Upper lobe of left lung (tissue), 6 donors: ENCODE data around the gene TMED8. TPM values are rescaled to one million over a fixed set of nuclear protein-coding genes. Genes with fewer than 3 reads are reported as not detected.

Experiments
- ATAC-seq, 2 donors: fragments of 200-7000 bp; cut with Tn5 transposase; one replicate each; pipeline ENCODE4 v1.9.1; 2022; ENCODE audit warnings: mild to moderate bottlenecking in 2 of 2, moderate library complexity in 2 of 2; ENCODE audit not compliant: low FRiP score in 2 of 2
- DNase-seq, 2 donors: peaks; one replicate each; pipeline ENCODE4 v3.0.0-alpha.2; 2019 to 2020
- H3K27ac ChIP-seq, 4 donors: fragments of 200-600 bp; sonication (generic); one replicate each; pipeline ENCODE4 v1.5.1; 2016 to 2019
- H3K27me3 ChIP-seq, 4 donors: fragments of 200-600 bp; sonication (generic); one replicate each; pipeline ENCODE4 v1.5.1; 2017 to 2019
- H3K36me3 ChIP-seq, 4 donors: fragments of 200-600 bp; sonication (generic); one replicate each; pipeline ENCODE4 v1.5.1; 2016 to 2019
- H3K4me1 ChIP-seq, 4 donors: fragments of 200-600 bp; sonication (generic); one replicate each; pipeline ENCODE4 v1.5.1; 2018 to 2019
- H3K4me3 ChIP-seq, 4 donors: fragments of 200-600 bp; sonication (generic); one replicate each; pipeline ENCODE4 v1.5.1; 2017 to 2019; ENCODE audit warnings: mild to moderate bottlenecking in 2 of 4, moderate library complexity in 1 of 4
- H3K9me3 ChIP-seq, 4 donors: fragments of 200-600 bp; sonication (generic); one replicate each; pipeline ENCODE4 v1.5.1; 2018 to 2019
- EP300 ChIP-seq, 4 donors: sonication (generic); formaldehyde crosslinking; IDR thresholded peaks; one replicate each; pipeline ENCODE4 v1.5.1; 2017; ENCODE audit warnings: antibody characterized with exemption in 4 of 4, control low read depth in 2 of 4
- POLR2A ChIP-seq, 4 donors: fragments of 450-650 bp; IDR thresholded peaks; one replicate each; pipeline ENCODE4 v1.5.1; 2016 to 2017; ENCODE audit warnings: antibody characterized with exemption in 4 of 4, mild to moderate bottlenecking in 2 of 4
- POLR2AphosphoS5 ChIP-seq, 2 donors: sonication (generic); formaldehyde crosslinking; IDR thresholded peaks; one replicate each; pipeline ENCODE4 v1.5.1; 2017; ENCODE audit warnings: antibody characterized with exemption in 2 of 2
- WGBS, 2 donors: methylation state at CpG; one replicate each; pipeline ENCODE4 v1.1.5; 2017 to 2018; 5-methylcytosine and 5-hydroxymethylcytosine counted together
- total RNA-seq, 6 donors: library from RNA; depleted of rRNA in 4 of 6; stranded (reverse); fragments of >200 nt in 4 of 6; gene quantifications; one replicate each; pipeline versions ENCODE4 v1.1.0 to v1.2.1, GENCODE V29; 2016 to 2021
- TF ChIP-seq, protein P1 (sequence below), 6 experiments: fragments of 450-650 bp in 4 of 6; fragments of 200-600 bp in 2 of 6; sonication (generic) in 2 of 6; IDR thresholded peaks; one replicate each; pipeline ENCODE4 v1.5.1; 2016 to 2019; ENCODE audit warnings: antibody characterized with exemption in 6 of 6
- donor health status: DM: no; HTN: no; CAD: no; lungs with moderate emphysema.
- donor health status: DM: no; HTN: yes; CAD: no; lungs with severe emphysema.

The TMED8 gene
- total RNA-seq, 6 donors from 2014 or later: 7.8 to 20.6 (median 11.2) TPM

DNA sequence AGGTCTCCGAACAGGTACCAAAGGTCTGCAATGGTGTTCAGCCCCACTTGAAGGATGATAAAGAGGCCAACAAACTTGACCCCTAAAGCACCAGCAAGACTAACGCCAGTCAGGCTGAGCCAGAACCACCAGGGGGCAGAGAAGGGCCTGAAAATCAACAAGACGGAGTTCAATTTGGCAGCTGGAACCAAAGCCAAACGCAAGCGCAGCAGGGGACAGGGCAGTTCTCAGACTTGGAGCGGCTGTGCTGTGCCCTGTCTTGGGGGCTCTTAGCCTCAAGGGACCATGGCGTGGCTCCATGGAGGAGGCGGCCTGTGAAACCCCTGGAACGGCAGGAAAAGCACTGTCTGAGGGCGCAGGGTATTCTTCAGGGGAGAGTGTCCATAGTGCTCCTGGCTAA, 75.8 kb downstream of the TMED8 start:
- Histone ChIP-seq H3K27me3 (no peaks in the 10 kb centered on the region), H3K4me3 (no peak overlapping the region), H3K36me3 (peaks cover 0 to 66% (median 18%) of the 10 kb centered on the region in 4 donors), H3K9me3 (no peaks in the 10 kb centered on the region), H3K4me1 (peaks cover 5 to 15% (median 8%) of the 10 kb centered on the region in 4 donors), H3K27ac (no peak overlapping the region)
- peak in 1 of 2 donors; percentile 71 for ATAC-seq
- 58 to 59% methylated on average over 8 to 10 of the region's 10 CpGs for WGBS, 2 donors
- peak in 1 of 2 donors; percentile 49 for DNase-seq
- no peak for TF ChIP-seq EP300 (IDR thresholded peaks at IDR 0.05)
- TF ChIP-seq, protein P1, sequence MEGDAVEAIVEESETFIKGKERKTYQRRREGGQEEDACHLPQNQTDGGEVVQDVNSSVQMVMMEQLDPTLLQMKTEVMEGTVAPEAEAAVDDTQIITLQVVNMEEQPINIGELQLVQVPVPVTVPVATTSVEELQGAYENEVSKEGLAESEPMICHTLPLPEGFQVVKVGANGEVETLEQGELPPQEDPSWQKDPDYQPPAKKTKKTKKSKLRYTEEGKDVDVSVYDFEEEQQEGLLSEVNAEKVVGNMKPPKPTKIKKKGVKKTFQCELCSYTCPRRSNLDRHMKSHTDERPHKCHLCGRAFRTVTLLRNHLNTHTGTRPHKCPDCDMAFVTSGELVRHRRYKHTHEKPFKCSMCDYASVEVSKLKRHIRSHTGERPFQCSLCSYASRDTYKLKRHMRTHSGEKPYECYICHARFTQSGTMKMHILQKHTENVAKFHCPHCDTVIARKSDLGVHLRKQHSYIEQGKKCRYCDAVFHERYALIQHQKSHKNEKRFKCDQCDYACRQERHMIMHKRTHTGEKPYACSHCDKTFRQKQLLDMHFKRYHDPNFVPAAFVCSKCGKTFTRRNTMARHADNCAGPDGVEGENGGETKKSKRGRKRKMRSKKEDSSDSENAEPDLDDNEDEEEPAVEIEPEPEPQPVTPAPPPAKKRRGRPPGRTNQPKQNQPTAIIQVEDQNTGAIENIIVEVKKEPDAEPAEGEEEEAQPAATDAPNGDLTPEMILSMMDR (IDR thresholded peaks at IDR 0.05): peak; percentile 41 to 71 (median 58)
- no peak for TF ChIP-seq POLR2AphosphoS5 (IDR thresholded peaks at IDR 0.05)
- no peak for TF ChIP-seq POLR2A (IDR thresholded peaks at IDR 0.05)

DNA sequence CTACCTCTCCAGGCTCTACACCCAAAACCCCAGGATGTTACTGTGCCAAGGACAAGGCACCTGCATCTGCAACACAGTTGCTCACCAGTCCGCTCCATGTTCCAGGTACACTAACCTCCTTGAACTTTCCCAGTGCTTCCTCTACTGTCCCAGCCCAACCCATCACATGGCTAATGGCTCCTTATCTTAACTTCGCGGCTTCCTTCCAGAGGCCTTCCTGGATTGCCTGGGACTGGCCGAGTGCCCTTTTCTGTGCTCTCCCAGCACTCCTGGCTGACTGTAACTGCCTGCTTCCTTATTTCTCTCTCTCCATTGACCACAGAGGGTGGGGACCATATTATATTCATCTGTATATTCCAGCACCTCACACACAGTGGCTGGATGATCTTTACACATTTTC, 77.1 kb downstream of the TMED8 start:
- no peaks in the 10 kb centered on the region for H3K9me3 ChIP-seq
- peaks cover 0 to 65% (median 16%) of the 10 kb centered on the region in 4 donors for H3K36me3 ChIP-seq
- TF ChIP-seq EP300 (IDR thresholded peaks at IDR 0.05): no peak
- TF ChIP-seq, protein P1 (IDR thresholded peaks at IDR 0.05): no peak
- TF ChIP-seq POLR2AphosphoS5 (IDR thresholded peaks at IDR 0.05): no peak
- DNase-seq (no peak), ATAC-seq (no peak)
- H3K4me3 ChIP-seq: no peak overlapping the region
- H3K27me3 ChIP-seq: no peaks in the 10 kb centered on the region
- H3K4me1 ChIP-seq: peaks cover 5 to 15% (median 8%) of the 10 kb centered on the region in 4 donors
- no peak overlapping the region for H3K27ac ChIP-seq
- WGBS, 2 donors: 73 to 78% methylated on average over 4 of the region's 4 CpGs

DNA sequence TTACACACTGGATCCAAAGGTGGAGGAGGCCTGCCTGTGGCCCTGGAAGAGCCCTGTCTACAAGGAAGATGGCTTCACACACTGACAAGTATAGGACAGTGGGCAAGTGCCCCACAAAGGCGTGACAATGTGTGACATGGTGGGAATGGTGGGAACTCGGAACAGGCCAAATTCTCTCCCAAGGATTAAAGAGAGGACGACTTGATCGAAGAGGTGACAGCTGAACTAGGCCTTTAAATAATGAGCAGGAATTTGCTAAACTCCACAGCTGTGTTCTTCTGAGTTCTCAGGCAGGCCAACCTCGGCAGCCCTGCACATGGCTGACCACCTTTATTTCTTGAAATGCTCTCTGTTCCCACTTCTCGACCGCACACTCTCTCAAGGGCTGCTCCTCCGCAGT, 80.0 kb downstream of the TMED8 start:
- H3K27ac ChIP-seq: no peak overlapping the region
- no peaks in the 10 kb centered on the region for H3K27me3 ChIP-seq
- peaks cover 0 to 72% (median 17%) of the 10 kb centered on the region in 4 donors for H3K36me3 ChIP-seq
- DNase-seq (no peak), ATAC-seq (no peak)
- H3K4me3 ChIP-seq: no peak overlapping the region
- no peaks in the 10 kb centered on the region for H3K4me1 ChIP-seq
- no peaks in the 10 kb centered on the region for H3K9me3 ChIP-seq
- WGBS, 2 donors: 86 to 95% methylated on average over 8 of the region's 8 CpGs
- TF ChIP-seq POLR2AphosphoS5 (IDR thresholded peaks at IDR 0.05): no peak
- TF ChIP-seq, protein P1 (IDR thresholded peaks at IDR 0.05): no peak
- no peak for TF ChIP-seq EP300 (IDR thresholded peaks at IDR 0.05)
- TF ChIP-seq POLR2A (IDR thresholded peaks at IDR 0.05): no peak

DNA sequence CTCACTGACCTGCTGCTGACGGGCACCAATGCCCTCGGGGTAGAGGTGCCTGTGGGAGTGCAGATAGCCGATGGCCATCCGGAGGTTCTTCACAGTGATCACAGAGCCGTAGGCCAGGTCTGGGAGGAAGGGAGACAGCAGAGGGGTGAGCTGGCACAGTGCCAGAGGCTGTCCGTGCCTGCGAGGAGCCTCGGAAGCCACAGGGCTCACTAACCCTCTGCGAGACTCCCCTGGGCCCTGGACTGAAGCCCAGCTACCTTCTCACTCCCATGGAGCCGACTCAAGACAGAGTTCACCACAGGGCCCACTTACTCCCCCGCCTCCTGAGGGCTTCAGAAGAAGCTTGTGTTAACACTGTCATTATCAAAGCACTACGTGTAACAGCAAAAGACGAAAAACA, 80.7 kb downstream of the TMED8 start:
- ATAC-seq (no peak), DNase-seq (no peak)
- H3K27me3 ChIP-seq: no peaks in the 10 kb centered on the region
- H3K27ac ChIP-seq: no peak overlapping the region
- no peaks in the 10 kb centered on the region for H3K4me1 ChIP-seq
- TF ChIP-seq, protein P1 (IDR thresholded peaks at IDR 0.05): no peak
- TF ChIP-seq POLR2A (IDR thresholded peaks at IDR 0.05) (no peak), POLR2AphosphoS5 (IDR thresholded peaks at IDR 0.05) (no peak), EP300 (IDR thresholded peaks at IDR 0.05) (no peak)
- peaks cover 0 to 68% (median 17%) of the 10 kb centered on the region in 4 donors for H3K36me3 ChIP-seq
- H3K4me3 ChIP-seq: no peak overlapping the region
- H3K9me3 ChIP-seq: no peaks in the 10 kb centered on the region
- 77 to 84% methylated on average over 5 to 13 of the region's 13 CpGs for WGBS, 2 donors

DNA sequence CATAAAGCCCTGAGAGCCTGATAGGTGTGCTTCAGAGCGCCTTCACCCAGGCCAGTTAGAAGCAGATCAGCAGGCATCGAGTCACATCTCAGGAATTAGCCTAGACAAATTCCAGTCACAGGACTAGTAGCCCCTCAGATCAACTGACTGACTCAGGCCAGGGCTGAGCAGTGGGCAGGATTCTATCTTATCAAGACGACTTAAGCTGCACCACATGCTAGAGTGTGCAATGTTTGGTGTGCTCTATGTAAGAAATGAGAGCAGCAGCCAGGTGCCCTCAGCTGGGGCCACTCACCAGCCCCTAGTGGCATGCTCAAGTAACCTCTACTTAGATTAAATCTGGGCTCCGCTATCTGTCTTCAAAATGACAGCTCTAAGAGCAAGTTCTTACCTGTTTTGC, 86.2 kb downstream of the TMED8 start:
- no peaks in the 10 kb centered on the region for H3K9me3 ChIP-seq
- no peak for TF ChIP-seq POLR2AphosphoS5 (IDR thresholded peaks at IDR 0.05)
- TF ChIP-seq EP300 (IDR thresholded peaks at IDR 0.05): no peak
- TF ChIP-seq, protein P1 (IDR thresholded peaks at IDR 0.05): no peak
- no peak for TF ChIP-seq POLR2A (IDR thresholded peaks at IDR 0.05)
- no peak overlapping the region for H3K4me3 ChIP-seq
- no peak overlapping the region for H3K27ac ChIP-seq
- H3K4me1 ChIP-seq: no peaks in the 10 kb centered on the region
- WGBS, 2 donors: 87 to 90% methylated on average over 2 to 4 of the region's 4 CpGs
- no peak for DNase-seq
- ATAC-seq: no peak
- H3K36me3 ChIP-seq: peaks cover 4 to 70% (median 24%) of the 10 kb centered on the region in 4 donors
- H3K27me3 ChIP-seq: no peaks in the 10 kb centered on the region
